Adrenal gland (tissue), 12 donors: ENCODE measurements around the gene DBT. TPM values are rescaled to one million over a fixed set of nuclear protein-coding genes. Genes with fewer than 3 reads are reported as not detected.
A peak's percentile ranks its signal among the peaks of the same experiment; 100 is the strongest.
"Not testable (repeated sequence)": the region's sequence is repeated elsewhere in the genome, so short reads cannot be mapped to it uniquely, and the experiment has no call there.

ENCODE experiments used
- DNase-seq, 7 donors: peaks; one replicate each; pipeline ENCODE4 v3.0.0-alpha.2; 2019 to 2020
- H3K27ac ChIP-seq, 5 donors: fragments of 200-600 bp; sonication (generic) in 4 of 5; 1 replicate in 3 of 5; 2 replicates in 2 of 5; pipeline versions ENCODE4 v1.5.1 to v1.8.0; 2016 to 2020; ENCODE audit warnings: mild to moderate bottlenecking in 1 of 5
- H3K27me3 ChIP-seq: fragments of 200-600 bp; 2 replicates; pipeline ENCODE4 v1.8.0; 2021
- H3K36me3 ChIP-seq, 2 donors: fragments of 200-600 bp; replicated peaks in 1 of 2; 1 replicate in 1 of 2; 2 replicates in 1 of 2; pipeline versions ENCODE4 v1.5.1 to v1.8.0; 2018 to 2022
- H3K4me1 ChIP-seq, 2 donors: fragments of 200-600 bp; replicated peaks in 1 of 2; 1 replicate in 1 of 2; 2 replicates in 1 of 2; pipeline versions ENCODE4 v1.5.1 to v1.8.0; 2018 to 2021
- H3K4me3 ChIP-seq, 4 donors: fragments of 200-600 bp; sonication (generic) in 3 of 4; one replicate each; pipeline ENCODE4 v1.5.1; 2016 to 2018
- H3K9me3 ChIP-seq, 3 donors: fragments of 200-600 bp; sonication (generic) in 1 of 3; replicated peaks in 1 of 3; 1 replicate in 2 of 3; 2 replicates in 1 of 3; pipeline versions ENCODE4 v1.5.1 to v1.8.0; 2016 to 2021
- CTCF ChIP-seq, 6 experiments: fragments of 450-650 bp in 4 of 6; fragments of 200-600 bp in 2 of 6; sonication (generic) in 1 of 6; IDR thresholded peaks; 1 replicate in 5 of 6; 2 replicates in 1 of 6; pipeline versions ENCODE4 v1.5.1 to v1.8.0; 2016 to 2021; ENCODE audit warnings: antibody characterized with exemption in 6 of 6, mild to moderate bottlenecking in 2 of 6, moderate library complexity in 1 of 6
- POLR2A ChIP-seq, 2 donors: fragments of 450-650 bp; IDR thresholded peaks; one replicate each; pipeline ENCODE4 v1.6.1; 2017; ENCODE audit warnings: antibody characterized with exemption in 2 of 2, mild to moderate bottlenecking in 2 of 2, moderate library complexity in 1 of 2
- WGBS, 4 donors: extraction: QIAGEN DNeasy Blood & Tissue Kit in 2 of 4; methylation state at CpG; one replicate each; pipeline versions ENCODE4 v1.1.5 to v1.1.7; 2013 to 2017; 5-methylcytosine and 5-hydroxymethylcytosine counted together
- intact Hi-C, 2 donors: fragments of 100-400 bp; cut with DNase I; formaldehyde crosslinking; loops; one replicate each; pipeline versions ENCODE4 v1.14.1 to v1.15.0; 2022 to 2023
- polyA plus RNA-seq, 3 donors: library from polyadenylated mRNA; stranded (reverse); fragments of 200-250 nt in 2 of 3; fragments of 350-450 nt in 1 of 3; fragmentation: Illumina TruSeq in 1 of 3; extraction: RNeasy Lipid Tissue Mini Kit (QIAGEN cat#74804) in 1 of 3; gene quantifications; one replicate each; pipeline ENCODE4 v1.2.3, GENCODE V29; 2013 to 2014
- total RNA-seq, 9 donors: library from RNA; depleted of rRNA in 4 of 9; stranded (reverse); fragments of >200 nt in 4 of 9; fragments of 120-200 nt in 1 of 9; fragmentation: NEBNext Ultra II Directional in 1 of 9; extraction: Animal tissue kit (Norgen Biotek cat#: 25700) in 1 of 9; gene quantifications; one replicate each; pipeline versions ENCODE4 v1.1.0 to v1.2.4, GENCODE V29; 2013 to 2023
- donor health status: healthy with polysubstance abuse.
- donor health status: Bipolar disorder and iron deficiency.
- donor health status: DM: yes; HTN: yes; CAD: no.
- donor health status: DM: no; HTN: no; CAD: no.
- donor health status: DM: no; HTN: no; CAD: no.
- donor health status: DM: yes; HTN: yes; CAD: no.

The DBT gene
- total and polyA plus RNA-seq, 12 donors: 3.1 to 44.9 (median 17.8) TPM

- H3K27ac ChIP-seq: no peak overlapping the region
- TF ChIP-seq CTCF (IDR thresholded peaks at IDR 0.05) (no peak), POLR2A (IDR thresholded peaks at IDR 0.05) (no peak)
- H3K9me3 ChIP-seq: no peaks in the 10 kb centered on the region
- intact Hi-C loops: no loop called here
- 82 to 90% (median 86%) methylated on average over 1 of the region's 1 CpG for WGBS, 4 donors
- H3K4me3 ChIP-seq: peak overlapping the region in 1 of 4 donors; percentile 81
- peaks cover 16 to 35% of the 10 kb centered on the region in 2 donors for H3K4me1 ChIP-seq
- H3K27me3 ChIP-seq: no peaks in the 10 kb centered on the region
- no peak for DNase-seq
- H3K36me3 ChIP-seq: peaks cover 0 to 45% of the 10 kb centered on the region in 2 donors
These were observed 17.6 kb upstream of the DBT start for GRCh38 chr1:100267284-100267683.

GRCh38 chr1:100266741-100267140 lies 17.1 kb upstream of the DBT start:
- DNase-seq: peak in 1 of 7 donors; percentile 22
- intact Hi-C loops: no loop called here
- peaks cover 16 to 32% of the 10 kb centered on the region in 2 donors for H3K4me1 ChIP-seq
- peak overlapping the region in 3 of 5 donors; percentile 65 to 81 (median 78) for H3K27ac ChIP-seq
- TF ChIP-seq POLR2A (IDR thresholded peaks at IDR 0.05) (no peak), CTCF (IDR thresholded peaks at IDR 0.05) (no peak)
- WGBS, 4 donors: 0 to 1% (median 0%) methylated on average over 3 to 8 of the region's 8 CpGs
- H3K36me3 ChIP-seq: peaks cover 0 to 40% of the 10 kb centered on the region in 2 donors
- H3K27me3 ChIP-seq: no peaks in the 10 kb centered on the region
- H3K9me3 ChIP-seq: no peaks in the 10 kb centered on the region
- H3K4me3 ChIP-seq: peak overlapping the region; percentile 60 to 89 (median 82)

- peak; percentile 39 to 87 for TF ChIP-seq POLR2A (IDR thresholded peaks at IDR 0.05)
- TF ChIP-seq CTCF (IDR thresholded peaks at IDR 0.05): no peak
- Histone ChIP-seq H3K27ac (peak within 1 kb of the TSS; percentile 48 to 81 (median 73)), H3K27me3 (no peaks in the 10 kb centered on the region), H3K9me3 (no peaks in the 10 kb centered on the region), H3K4me1 (peaks cover 16 to 32% of the 10 kb centered on the region in 2 donors), H3K36me3 (peaks cover 0 to 35% of the 10 kb centered on the region in 2 donors), H3K4me3 (peak within 1 kb of the TSS; percentile 60 to 89 (median 82))
- WGBS, 4 donors: 0% methylated on average over 6 to 53 of the region's 53 CpGs
- peak; percentile 95 to 98 (median 97) for DNase-seq
- intact Hi-C loops: no loop called here
These were observed 16.5 kb upstream of the DBT start, which contains the start of gene RTCA for GRCh38 chr1:100265931-100266740. Gene RTCA (plus strand): TSS chr1:100266216. CDS start chr1:100266376, 160 bp downstream.

GRCh38 chr1:100265562-100265930 lies 15.9 kb upstream of the DBT start:
- Histone ChIP-seq H3K4me3 (peak overlapping the region; percentile 60 to 89 (median 82)), H3K27ac (peak overlapping the region in 3 of 5 donors; percentile 65 to 81 (median 78)), H3K36me3 (peaks cover 0 to 29% of the 10 kb centered on the region in 2 donors), H3K27me3 (no peaks in the 10 kb centered on the region), H3K9me3 (no peaks in the 10 kb centered on the region), H3K4me1 (peaks cover 16 to 32% of the 10 kb centered on the region in 2 donors)
- 1 to 3% (median 1%) methylated on average over 12 of the region's 12 CpGs for WGBS, 4 donors
- DNase-seq: peak in 2 of 7 donors; percentile 27 to 55
- TF ChIP-seq CTCF (IDR thresholded peaks at IDR 0.05) (no peak), POLR2A (IDR thresholded peaks at IDR 0.05) (no peak)
- intact Hi-C loops: no loop called here

- H3K27me3 ChIP-seq, H3K9me3 ChIP-seq, H3K4me3 ChIP-seq, intact Hi-C loops, H3K27ac ChIP-seq, DNase-seq: not testable (repeated sequence)
- H3K4me1 ChIP-seq: peaks cover 10 to 31% of the 10 kb centered on the region in 2 donors
- H3K36me3 ChIP-seq: peaks cover 0 to 17% of the 10 kb centered on the region in 2 donors
- 81 to 96% (median 93%) methylated on average over 5 of the region's 5 CpGs for WGBS, 4 donors
These were observed 14.4 kb upstream of the DBT start for GRCh38 chr1:100264081-100264480.
